ENCODE results near the gene PADI2.

PADI2 gene

DNA sequence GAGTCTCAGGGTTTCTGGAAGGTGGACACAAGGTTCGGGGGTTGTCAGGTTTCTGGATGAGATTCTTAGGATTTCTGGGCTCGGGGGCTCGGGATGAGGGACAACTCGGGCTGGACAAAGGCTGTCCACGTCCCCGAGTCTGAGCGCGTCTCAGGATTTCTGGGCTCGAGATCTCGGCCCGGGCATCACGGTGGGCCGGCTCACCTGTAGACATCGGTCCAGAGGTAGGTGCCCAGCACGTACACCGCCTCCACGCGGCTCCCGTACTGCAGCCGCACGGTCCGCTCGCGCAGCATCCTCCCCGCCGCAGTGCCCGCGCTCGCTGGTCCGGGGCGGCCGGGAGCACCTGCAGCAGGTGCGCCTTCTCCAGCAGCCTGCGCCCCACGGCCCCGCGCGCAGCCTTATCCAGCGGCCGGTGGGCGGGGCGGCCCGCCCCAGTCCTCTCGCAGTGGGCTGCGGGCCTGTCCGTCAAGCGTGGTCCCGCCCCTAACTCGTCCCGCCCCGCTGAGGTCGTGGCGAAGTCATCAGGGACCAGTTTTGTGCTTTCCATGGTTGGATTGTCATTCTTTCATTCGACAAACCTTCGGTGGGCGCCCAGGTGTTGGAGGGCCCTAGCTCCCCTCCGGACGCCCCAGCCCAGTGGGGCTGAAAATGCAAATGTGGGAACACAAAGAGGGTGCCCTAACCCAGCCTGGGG is at the start of gene PADI2:
PADI2 (minus strand) TSS at position 376 of the 697 bp plus-strand sequence; CDS start at position 296, 80 bp downstream.
- peak in 1 of 2 donors; percentile 5 for DNase-seq (ENCODE audit: low read depth in 2 of 2)

DNA sequence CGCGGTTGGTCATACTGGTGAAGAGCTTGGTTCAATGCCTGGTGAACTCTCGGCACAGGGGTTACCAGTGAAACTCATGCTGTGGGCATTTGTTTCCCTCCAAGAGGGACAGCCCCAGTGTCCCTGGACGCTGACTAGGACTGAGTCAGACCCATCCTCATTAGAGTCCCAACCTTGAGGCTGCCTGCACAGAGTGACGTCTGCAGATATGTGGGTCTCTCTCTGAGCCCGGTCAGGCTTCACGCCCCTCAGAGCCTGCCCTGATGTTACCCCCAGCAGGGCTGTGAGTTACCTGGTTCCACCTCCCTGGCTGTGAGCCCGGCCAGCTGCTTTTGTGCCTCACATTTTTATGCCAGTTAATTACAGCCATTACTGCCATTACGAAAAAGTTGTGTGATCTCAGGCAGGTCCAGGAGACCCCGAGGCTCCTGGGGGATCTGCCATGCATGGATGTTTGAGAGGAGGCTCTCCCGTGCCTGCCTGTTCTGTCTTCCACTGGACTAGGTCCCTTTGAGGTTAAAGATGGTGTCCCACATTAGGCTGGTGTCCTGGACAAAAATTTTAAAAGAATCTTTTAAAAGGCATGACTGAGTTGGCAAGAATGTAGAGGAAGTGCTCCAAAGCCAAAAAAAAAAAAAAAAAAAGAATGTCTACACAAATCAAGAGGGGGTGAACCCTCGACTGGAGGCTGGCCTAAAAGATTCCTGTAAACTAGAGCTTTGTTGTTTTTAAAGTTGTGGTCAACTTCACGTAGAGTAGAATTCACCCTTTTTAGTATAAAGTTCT is 49.0 kb upstream of the PADI2 start:
- DNase-seq (ENCODE audit: low read depth in 2 of 2): no peak

DNA sequence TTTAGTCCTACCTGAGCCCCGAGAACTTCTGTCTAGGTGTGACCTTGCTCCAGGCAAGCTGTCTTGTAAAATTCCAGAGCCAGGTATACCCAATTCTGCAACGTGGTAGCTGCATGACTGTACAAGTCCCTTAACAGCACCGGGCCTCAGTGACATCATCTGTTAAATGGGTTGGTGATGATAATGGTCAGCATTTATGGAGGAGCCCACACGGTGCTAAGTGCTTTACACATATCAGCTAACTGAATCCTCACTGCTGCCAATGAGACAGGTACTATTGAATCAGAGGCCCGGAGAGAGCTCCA is 48.5 kb upstream of the PADI2 start:
- no peak for DNase-seq (ENCODE audit: low read depth in 2 of 2)

DNA sequence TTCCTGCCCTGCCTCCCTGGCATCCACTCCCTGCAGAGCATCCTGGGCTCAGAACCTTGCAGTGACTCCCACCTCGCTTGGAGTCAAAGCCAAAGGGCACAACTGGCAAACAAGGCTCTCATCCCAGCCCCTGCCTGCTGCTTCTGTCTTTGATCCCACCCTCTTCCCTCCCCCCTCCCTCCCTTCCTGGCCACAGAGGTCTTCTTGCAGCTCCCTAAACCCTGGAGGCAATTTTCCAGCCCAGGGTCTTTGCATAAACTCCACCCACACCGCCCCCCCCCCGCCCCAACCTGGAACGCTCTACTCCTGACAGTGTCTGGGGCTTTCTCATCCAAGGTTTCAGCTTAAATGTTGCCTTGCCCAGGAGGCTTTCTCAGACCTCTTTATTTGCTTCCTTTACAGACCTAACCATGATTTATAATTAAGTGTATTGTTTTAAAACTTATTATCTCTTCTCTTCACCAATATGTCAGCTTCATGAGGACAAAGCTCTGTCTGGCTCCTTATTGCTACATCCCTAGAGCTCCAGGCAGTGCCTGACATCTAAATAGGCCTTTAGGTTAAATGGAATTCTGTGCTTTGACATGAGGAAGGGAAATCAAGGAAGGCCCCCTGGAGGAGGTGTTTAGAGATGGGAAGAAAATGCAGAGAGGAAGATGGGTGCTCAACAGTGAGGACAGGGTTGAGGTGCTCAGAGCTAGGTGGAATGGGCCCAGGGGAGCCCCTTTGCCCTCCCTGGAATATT is 48.0 kb upstream of the PADI2 start:
- no peak for DNase-seq (ENCODE audit: low read depth in 2 of 2)

DNA sequence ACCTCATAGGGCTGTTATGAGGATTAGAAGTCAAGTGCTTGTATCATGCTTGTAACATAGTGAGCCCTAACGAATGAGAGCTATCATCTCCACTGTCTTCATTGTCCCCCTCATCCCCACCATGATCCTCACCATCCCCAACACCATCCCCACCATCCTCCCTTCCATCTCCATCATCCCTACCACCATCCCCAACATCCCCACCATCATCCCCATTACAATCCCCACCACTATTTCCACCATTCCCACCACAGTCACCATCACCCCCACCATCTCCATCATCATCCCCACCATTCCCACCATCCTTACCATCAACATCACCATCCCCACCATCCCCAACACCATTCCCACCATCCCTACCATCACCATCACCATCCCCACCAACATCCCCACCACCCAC is 46.6 kb upstream of the PADI2 start:
- no peak for DNase-seq (ENCODE audit: low read depth in 2 of 2)

DNA sequence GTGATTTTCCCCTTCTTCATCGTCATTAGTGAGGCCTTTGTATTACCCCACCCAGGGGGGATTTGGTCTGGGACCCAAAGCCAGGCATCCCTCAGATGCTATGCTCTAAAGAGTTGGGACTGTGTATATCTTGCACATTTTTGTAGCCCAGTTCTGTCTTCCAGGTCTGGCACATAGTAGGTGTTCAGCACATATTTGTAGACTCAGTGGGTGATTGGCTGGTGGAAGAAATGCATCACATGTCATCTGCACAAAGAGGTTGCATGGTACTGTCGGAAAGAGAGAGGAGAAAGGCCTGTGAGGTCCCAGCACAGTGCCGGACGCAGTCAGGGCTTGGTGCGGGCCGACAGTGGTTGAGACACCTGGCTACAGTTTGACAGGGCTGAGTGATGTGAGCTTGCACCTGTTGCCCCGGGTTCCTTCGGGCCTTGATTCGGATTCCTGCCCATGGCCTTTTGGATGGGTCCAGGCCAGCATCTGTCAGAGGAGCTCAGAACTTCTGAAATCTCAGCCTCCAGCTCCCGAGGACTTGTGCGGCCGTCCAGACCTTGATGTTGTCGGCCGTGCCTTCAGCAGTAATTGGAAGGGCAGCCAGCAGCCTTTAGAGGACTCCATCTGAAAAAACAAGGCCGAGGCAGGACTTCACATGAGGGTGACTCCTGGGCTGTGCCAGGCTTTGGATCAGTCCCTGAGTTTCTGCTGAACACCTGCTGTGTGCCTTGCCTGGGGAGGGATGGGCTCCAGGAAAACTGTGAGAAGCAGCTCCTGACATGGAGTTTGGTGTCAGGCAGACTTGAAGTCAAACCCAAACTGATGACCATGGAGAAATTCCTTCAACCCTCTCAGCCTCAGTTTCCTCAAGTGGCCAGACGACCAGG is 44.8 kb upstream of the PADI2 start:
- no peak for DNase-seq (ENCODE audit: low read depth in 2 of 2)

DNA sequence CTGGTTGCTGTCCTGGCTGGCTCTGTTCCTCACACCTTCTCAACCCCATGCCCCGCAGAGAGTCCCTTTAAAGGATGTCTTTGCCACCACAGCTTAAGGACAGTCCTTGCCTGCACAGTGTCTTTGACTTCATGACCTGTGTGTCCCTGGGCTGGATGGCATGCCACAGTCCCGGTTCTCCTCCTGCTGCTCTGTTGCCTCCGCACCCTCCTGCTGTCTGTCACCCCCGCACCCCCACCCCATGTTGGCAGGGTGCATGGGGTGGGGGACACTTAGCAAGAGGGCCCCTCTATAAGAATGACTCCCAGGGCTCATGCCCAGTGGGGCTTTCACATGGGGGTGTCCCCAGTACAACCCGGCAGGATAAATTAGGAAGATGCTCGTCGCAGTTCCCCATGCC is 44.1 kb upstream of the PADI2 start:
- DNase-seq (ENCODE audit: low read depth in 2 of 2): no peak

DNA sequence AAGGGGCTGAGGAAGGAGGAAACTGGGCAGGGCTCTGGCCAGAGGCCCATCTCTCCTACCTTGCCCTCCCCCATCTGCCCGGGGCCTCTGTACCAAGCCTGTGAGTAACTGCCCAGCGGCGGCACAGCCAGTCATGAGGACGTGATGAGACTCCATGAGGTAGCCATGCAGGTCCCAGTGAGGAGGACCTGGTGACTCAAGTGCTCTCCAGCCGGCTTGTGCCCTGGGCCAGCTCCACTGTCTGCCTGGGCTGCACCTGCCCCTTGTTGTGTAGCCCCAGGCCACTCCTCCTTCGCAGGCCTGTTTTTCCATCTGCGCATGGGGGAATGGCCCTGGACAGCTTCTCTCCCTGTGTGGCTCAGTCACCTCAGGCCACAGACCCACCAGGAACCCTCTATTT is 43.7 kb upstream of the PADI2 start:
- no peak for DNase-seq (ENCODE audit: low read depth in 2 of 2)

DNA sequence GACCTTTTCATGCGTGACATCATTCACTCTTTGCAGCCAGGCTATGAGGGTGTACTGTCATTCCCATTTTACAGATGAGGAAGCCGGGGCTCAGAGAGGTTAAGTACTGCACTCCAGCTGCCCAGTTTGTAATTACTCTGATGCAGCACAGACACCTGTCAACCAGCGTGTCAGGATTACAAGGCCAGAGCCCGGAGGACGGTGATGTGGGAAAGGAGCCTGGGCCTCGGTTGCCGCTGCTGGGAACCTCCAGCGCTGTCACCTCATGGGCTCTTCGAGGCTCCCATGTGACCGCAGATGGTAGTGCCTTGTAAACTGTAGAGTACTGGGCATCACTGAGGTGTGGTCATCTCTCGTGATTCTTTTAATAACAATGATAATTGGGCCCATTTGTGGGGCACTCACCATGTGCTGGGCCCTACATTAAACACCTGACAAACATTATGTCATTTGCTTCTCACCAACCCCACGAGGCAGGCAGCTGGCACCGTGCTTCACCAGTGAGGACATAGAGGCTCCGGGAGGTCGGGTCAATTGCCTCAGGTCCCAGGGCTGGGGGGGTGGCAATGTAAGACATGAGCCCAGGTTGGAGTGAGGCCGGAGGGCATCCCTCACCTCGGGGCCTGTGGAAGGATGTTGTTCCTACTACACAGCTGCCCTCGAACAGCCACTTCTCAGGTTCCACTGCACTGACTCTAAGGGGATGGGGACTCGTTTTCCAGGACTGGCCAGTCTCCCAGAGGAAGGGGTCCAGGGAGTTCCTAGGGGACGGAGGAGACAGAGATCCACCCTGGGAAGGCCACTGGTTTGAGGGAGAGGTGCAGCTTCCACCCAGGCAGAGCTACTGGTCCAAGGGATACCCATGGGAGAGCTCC is 42.9 kb upstream of the PADI2 start:
- DNase-seq (ENCODE audit: low read depth in 2 of 2): no peak

DNA sequence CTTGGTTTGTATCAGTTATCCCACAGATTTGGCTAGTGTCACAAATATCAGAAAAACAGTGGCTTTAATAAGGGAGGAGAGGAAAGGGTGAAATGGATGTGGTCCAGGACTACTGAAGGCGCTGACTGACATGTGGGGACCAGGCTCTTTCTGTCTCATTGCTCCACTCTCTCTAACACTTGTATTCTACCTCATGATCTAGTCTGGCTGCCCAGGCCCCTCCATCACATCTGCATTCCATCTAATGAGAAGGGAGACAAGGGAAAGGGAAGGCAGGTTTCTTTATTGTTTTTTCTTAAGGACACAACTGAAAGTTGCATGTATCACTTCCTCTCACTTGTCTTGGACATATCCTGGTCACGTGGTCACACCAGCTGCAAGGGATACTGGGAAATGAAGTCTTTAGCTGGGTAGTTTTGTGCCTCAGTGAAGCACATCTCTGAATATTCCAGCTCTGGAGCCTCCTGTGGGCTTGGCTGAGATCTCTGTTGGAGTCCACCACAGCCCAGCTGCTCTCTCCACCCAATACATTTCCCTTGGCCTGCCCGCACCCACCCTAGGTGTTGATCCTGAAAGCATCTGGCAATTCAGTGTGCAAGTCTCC is 42.0 kb upstream of the PADI2 start:
- DNase-seq (ENCODE audit: low read depth in 2 of 2): no peak

DNA sequence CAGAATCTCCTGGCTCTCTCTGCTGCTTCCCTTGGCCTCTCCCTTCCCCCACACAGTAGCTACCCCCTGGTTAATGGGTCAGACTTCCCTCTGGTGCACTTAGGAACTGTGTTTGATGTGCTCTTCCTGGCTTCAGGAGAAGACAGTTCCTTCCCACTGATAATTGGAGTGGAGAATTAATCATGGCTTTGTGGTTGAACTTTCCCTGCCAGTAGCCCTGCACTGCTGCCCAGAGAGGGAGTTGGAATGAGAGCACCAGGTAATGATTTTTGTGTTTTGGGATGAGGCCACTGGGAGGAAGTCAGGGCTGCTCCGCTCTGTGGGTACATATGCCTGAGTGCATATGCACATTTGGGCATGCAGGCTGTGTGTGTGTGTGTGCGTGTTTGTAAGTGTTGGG is 39.7 kb upstream of the PADI2 start:
- no peak for DNase-seq (ENCODE audit: low read depth in 2 of 2)

DNA sequence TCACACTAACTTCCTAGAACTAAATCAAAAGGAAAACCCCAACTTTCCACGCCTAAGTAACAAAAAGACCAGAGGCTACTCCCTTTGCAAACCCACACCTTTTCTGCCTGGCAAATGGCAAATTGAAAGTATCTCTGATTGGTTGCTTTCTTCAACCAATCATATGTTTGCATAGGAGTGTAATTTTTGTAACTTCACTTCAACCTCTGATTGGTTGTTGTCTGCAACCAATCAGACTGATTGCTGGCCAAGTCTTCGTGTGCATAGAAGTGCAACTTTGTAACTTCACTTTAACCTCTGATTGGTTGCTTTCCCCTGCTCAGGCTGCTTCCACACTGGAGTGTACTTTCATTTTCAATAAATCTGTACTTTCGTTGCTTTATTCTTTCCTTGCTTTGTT is 36.9 kb upstream of the PADI2 start:
- no peak for DNase-seq (ENCODE audit: low read depth in 2 of 2)

DNA sequence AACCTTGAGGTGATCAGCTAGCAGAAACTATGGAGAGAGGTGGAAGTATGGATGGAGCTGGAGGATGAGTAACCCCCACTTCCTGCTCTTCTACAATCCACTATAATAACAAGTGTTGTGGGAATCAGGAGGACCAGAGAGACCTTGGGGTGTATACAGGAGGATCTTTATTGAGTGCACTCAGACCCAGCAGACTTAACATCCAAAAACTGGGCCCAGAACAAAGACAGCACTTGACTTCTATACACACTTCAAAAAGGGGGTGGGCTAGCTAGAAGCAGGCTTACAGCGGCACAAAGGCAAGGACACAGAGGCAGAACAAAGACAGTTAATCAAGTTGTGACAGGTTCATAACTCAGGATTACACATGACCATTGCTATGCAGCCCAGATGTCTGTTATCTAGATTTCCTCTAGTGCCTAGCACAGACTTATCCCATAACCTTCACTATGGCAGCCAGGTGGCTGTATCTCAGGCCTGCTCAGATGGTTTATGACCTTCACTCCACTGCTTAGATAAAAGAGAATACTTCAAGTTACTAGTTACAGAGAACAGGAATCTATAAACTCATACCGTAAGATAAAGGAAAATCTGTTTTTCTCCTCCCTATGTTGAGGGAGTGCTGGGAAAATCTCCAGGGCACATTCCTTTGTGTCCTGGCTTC is 36.1 kb upstream of the PADI2 start:
- DNase-seq (ENCODE audit: low read depth in 2 of 2): no peak

DNA sequence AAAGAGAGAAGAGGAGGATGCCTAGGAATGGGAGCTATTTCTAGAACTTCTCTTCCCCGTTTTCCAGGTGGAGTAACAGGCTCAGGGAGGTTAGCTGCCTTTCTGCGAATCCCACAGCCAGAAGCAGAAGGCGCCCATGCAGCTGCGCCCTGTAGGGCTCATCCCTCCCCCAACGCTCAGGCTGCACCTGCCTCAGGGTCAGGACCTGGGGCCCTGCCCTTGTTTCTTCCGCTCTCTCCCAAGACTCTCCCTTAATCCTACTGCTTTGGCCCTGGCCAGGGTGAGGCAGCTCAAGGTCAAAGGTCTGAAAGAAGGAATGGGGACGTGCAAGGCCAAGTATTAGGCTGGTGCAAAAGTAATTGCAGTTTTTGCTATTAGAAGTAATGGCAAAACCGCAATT is 30.5 kb upstream of the PADI2 start:
- no peak for DNase-seq (ENCODE audit: low read depth in 2 of 2)

DNA sequence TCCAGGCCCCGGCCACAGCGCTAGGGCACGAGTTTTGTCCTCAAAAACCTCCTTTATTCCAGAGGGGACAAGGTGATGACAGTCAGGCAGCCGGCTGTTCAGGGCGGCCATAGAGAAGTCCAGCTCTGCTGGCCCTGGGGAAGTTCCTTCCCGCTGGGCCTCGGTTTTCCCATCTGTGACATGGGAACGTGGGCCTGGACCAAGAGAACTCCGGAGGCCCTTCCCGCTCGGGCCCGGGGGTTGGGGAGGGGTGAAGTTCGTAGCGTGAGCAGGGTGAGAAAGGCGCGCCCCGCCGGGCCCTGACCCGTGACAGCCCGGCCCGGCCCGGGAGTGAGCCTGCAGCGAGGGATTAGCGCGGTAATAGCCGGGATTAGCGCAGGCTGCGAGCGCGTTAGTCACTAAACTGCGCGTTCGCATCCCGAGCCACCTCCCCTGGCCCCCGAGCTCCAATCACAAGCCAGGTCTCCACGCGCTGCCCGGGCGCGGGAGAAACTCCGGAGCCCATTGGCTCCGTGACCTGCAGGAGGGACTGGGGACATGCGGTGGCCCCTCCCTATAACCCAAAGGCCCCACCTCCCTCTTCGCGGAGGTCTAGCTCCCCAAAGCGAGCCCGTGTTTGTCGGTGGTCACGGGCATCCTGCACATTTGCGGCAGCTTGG is 29.8 kb upstream of the PADI2 start:
- no peak for DNase-seq (ENCODE audit: low read depth in 2 of 2)

DNA sequence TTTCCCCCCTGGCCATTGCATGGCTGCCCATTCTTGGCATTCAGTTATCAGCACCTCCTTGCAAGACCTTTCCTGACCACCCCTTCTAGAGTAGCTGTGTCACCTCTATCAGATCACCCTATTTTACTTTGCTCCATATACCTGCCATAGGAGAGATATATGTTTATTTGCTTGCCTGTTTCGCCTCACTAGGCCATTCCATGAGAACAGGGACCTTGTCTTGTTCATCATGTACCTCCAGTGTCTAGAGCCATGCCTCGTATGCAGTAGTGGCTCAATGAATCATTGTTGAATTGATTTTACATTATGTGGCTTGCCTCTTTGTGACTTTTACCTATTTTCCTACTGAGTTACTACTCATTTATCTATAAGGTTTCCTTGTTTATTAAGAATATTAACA is 26.4 kb upstream of the PADI2 start:
- DNase-seq (ENCODE audit: low read depth in 2 of 2): no peak

DNA sequence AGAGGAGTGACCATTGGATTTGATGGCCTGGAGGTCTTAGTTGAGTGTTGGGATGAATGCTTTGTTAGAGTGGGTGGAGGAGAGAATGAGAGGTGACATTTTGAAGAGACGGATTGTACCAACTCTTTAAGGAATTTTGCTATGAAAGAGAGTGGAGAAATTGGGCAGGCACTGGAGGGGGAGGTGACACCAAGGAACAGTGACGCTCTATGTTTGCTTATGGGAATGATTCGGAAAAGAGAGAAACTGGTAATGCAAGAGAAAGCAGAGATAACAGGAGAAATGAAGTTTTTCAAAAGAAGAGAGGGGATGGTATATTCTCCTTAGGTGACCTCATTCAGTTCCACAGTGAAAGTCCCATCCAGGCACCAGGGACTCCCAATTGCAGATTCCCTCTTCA is 24.5 kb upstream of the PADI2 start:
- no peak for DNase-seq (ENCODE audit: low read depth in 2 of 2)

DNA sequence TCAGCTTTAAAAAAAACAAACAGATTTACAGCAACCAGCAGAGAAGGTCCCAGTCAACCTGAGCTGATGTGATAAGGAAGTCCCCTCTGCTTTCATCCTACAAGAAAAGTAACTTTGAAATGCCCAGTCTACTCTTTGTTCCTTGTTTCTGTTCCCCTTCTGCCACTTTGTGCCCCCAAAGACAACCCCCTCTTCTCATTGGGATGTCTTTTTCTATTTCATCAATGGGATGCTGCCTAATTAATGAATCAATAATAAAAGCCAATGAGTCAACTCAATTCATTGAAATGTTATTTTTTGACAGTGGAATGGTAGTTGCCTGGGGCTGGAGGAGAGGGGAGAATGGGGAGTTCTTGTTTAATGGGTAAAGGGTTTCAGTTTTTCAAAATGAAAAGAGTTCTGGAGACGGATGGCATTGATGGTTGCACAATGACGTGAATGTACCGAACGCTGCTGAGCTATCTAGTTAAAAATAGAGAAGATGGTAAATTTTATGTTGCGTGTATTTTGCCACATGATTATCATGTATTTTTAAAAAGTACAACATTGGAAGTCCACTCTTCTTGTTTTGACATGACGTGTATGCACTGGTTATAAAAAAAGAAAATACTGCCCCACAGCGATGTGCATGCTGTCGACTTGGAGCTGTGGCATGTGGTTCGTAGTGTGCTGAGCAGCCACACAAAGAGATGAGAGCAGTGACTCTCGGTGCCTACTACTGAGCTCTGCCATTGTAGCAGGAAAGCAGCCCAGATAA is 22.4 kb upstream of the PADI2 start:
- no peak for DNase-seq (ENCODE audit: low read depth in 2 of 2)

DNA sequence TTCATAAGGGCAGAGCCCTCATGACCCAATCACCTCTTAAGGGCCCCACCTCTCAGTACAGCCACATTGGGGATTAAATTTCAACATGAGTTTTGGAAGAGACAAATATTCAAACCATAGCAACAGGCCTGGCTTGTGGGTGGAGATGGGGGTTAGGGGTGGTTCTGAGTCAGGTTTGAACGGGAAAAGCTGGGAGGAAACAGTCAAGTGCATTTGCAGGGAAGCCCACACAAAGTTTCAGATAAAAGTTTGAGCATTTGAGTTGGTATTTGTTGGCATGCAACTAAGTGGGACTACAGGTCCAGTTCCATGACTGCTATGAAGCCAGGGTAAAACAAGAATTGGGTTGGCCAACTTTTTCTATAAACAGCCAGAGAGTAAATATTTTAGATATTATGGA is 21.0 kb upstream of the PADI2 start:
- no peak for DNase-seq (ENCODE audit: low read depth in 2 of 2)
